ENCODE measurements around the gene MAP4. TPM values are rescaled to one million over a fixed set of nuclear protein-coding genes. Genes with fewer than 3 reads are reported as not detected.
"Not testable (repeated sequence)": the region's sequence is repeated elsewhere in the genome, so short reads cannot be mapped to it uniquely, and the experiment has no call there.

The MAP4 gene
- total RNA-seq, 1 experiment from 2014 or later = 137 TPM

DNA sequence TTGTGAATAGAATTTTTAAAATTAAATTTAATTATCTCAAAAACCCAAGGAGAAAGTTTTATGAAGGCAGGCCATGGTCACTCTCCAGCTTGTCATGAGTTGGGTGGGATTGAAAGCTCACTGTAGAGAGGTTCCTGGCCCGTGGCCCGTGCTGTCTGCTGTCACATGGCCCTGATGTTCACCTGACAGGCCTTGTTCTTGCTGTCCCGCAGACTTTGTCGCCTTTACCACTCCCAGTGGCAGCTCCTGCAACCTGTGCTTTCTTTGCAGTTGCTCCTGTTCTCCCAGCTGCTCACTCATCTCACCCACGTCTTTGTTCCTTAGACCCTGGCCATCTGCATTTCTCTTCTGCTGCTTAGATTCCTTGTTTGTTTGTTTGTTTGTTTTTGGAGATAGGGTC, 177.7 kb downstream of the MAP4 start:
- Histone ChIP-seq H3K27me3 (replicated peaks; ENCODE audit: control insufficient read depth, insufficient read depth, low read length) (no peaks in the 10 kb centered on the region), H3K4me1 (no peaks in the 10 kb centered on the region), H3K4me3 (ENCODE audit: low read depth, low read length) (no peak overlapping the region), H3K36me3 (ENCODE audit: control insufficient read depth, insufficient read depth, low read length) (no peaks in the 10 kb centered on the region), H3K9me3 (no peaks in the 10 kb centered on the region)
- H3K4me1 Mint-ChIP-seq (ENCODE audit: low read depth, unreplicated experiment) = peaks cover 14% of the 10 kb centered on the region
- H3K9me3 Mint-ChIP-seq (ENCODE audit: unreplicated experiment) = no peaks in the 10 kb centered on the region
- ChIA-PET CTCF (interaction anchor here (1.4 to 2.4 kb wide), 2 partner anchors 285 to 313 kb away, joined by 3 to 29 read pairs; no protein-coding TSS in a partner anchor), POLR2A (no interaction called here)
- BruUV-seq (replicated peaks) = no TSS peak
- peaks cover 86% of the 10 kb centered on the region for H3K36me3 Mint-ChIP-seq (ENCODE audit: insufficient read depth, unreplicated experiment)
- TF ChIP-seq, protein P1, sequence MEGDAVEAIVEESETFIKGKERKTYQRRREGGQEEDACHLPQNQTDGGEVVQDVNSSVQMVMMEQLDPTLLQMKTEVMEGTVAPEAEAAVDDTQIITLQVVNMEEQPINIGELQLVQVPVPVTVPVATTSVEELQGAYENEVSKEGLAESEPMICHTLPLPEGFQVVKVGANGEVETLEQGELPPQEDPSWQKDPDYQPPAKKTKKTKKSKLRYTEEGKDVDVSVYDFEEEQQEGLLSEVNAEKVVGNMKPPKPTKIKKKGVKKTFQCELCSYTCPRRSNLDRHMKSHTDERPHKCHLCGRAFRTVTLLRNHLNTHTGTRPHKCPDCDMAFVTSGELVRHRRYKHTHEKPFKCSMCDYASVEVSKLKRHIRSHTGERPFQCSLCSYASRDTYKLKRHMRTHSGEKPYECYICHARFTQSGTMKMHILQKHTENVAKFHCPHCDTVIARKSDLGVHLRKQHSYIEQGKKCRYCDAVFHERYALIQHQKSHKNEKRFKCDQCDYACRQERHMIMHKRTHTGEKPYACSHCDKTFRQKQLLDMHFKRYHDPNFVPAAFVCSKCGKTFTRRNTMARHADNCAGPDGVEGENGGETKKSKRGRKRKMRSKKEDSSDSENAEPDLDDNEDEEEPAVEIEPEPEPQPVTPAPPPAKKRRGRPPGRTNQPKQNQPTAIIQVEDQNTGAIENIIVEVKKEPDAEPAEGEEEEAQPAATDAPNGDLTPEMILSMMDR (IDR thresholded peaks at IDR 0.05; ENCODE audit: insufficient read depth in 1 of 2, low read depth in 1 of 2, low read length in 1 of 2, severe bottlenecking in 1 of 2, unreplicated experiment in 1 of 2) = no peak
- intact Hi-C loops (cut with micrococcal nuclease; ENCODE audit: unreplicated experiment) = no loop called here
- DNase-seq = no peak
- H3K27ac Mint-ChIP-seq (ENCODE audit: unreplicated experiment) = no peak overlapping the region
- H3K4me3 Mint-ChIP-seq (ENCODE audit: unreplicated experiment) = no peak overlapping the region
- no peaks in the 10 kb centered on the region for H3K27me3 Mint-ChIP-seq (ENCODE audit: insufficient read depth, unreplicated experiment)

GRCh38 chr3:47836986-47837385, 179.2 kb downstream of the MAP4 start:
- no peak overlapping the region for H3K4me3 ChIP-seq (ENCODE audit: low read depth, low read length)
- Mint-ChIP-seq H3K9me3 (ENCODE audit: unreplicated experiment) (no peaks in the 10 kb centered on the region), H3K27ac (ENCODE audit: unreplicated experiment) (no peak overlapping the region), H3K27me3 (ENCODE audit: insufficient read depth, unreplicated experiment) (no peaks in the 10 kb centered on the region), H3K4me1 (ENCODE audit: low read depth, unreplicated experiment) (peaks cover 7% of the 10 kb centered on the region), H3K36me3 (ENCODE audit: insufficient read depth, unreplicated experiment) (peaks cover 88% of the 10 kb centered on the region), H3K4me3 (ENCODE audit: unreplicated experiment) (no peak overlapping the region)
- intact Hi-C loops (cut with micrococcal nuclease; ENCODE audit: unreplicated experiment) = loop anchor here (1.0 kb wide), 2 partner anchors 153 to 314 kb away; no protein-coding TSS in a partner anchor
- BruUV-seq (replicated peaks) = no TSS peak
- H3K9me3 ChIP-seq = no peaks in the 10 kb centered on the region
- CTCF ChIA-PET = interaction anchor here (0.6 to 2.4 kb wide), 11 partner anchors 11 to 321 kb away, joined by 3 to 29 read pairs (median 5); no protein-coding TSS in a partner anchor
- H3K4me1 ChIP-seq = no peaks in the 10 kb centered on the region
- no peak for DNase-seq
- no peaks in the 10 kb centered on the region for H3K27me3 ChIP-seq (replicated peaks; ENCODE audit: control insufficient read depth, insufficient read depth, low read length)
- TF ChIP-seq, protein P1 (IDR thresholded peaks at IDR 0.05; ENCODE audit: insufficient read depth in 1 of 2, low read depth in 1 of 2, low read length in 1 of 2, severe bottlenecking in 1 of 2, unreplicated experiment in 1 of 2) = no peak
- H3K36me3 ChIP-seq (ENCODE audit: control insufficient read depth, insufficient read depth, low read length) = no peaks in the 10 kb centered on the region
- POLR2A ChIA-PET = no interaction called here

- H3K27me3 ChIP-seq (replicated peaks; ENCODE audit: control insufficient read depth, insufficient read depth, low read length); H3K36me3 ChIP-seq (ENCODE audit: control insufficient read depth, insufficient read depth, low read length); intact Hi-C loops (cut with micrococcal nuclease; ENCODE audit: unreplicated experiment); H3K9me3 ChIP-seq; BruUV-seq (replicated peaks); CTCF ChIA-PET; DNase-seq; H3K9me3 Mint-ChIP-seq (ENCODE audit: unreplicated experiment); POLR2A ChIA-PET; H3K27ac Mint-ChIP-seq (ENCODE audit: unreplicated experiment); H3K27me3 Mint-ChIP-seq (ENCODE audit: insufficient read depth, unreplicated experiment); H3K4me1 ChIP-seq; H3K4me3 ChIP-seq (ENCODE audit: low read depth, low read length); H3K4me1 Mint-ChIP-seq (ENCODE audit: low read depth, unreplicated experiment); H3K4me3 Mint-ChIP-seq (ENCODE audit: unreplicated experiment): not testable (repeated sequence)
- H3K36me3 Mint-ChIP-seq (ENCODE audit: insufficient read depth, unreplicated experiment) = peaks cover 74% of the 10 kb centered on the region
These were observed 186.7 kb downstream of the MAP4 start for GRCh38 chr3:47829482-47829881.

Data from Caco-2 (cell line).